DMS79 treated with DMSO at 0.1 percent for 48 hours (cell line): ENCODE data around the gene UACA.
"Not testable (repeated sequence)": the region's sequence is repeated elsewhere in the genome, so short reads cannot be mapped to it uniquely, and the experiment has no call there.

Experiments used
- DNase-seq: peaks from one replicate; lab custom pipeline; 2025; lab: John Stamatoyannopoulos, UW

Gene UACA

DNA sequence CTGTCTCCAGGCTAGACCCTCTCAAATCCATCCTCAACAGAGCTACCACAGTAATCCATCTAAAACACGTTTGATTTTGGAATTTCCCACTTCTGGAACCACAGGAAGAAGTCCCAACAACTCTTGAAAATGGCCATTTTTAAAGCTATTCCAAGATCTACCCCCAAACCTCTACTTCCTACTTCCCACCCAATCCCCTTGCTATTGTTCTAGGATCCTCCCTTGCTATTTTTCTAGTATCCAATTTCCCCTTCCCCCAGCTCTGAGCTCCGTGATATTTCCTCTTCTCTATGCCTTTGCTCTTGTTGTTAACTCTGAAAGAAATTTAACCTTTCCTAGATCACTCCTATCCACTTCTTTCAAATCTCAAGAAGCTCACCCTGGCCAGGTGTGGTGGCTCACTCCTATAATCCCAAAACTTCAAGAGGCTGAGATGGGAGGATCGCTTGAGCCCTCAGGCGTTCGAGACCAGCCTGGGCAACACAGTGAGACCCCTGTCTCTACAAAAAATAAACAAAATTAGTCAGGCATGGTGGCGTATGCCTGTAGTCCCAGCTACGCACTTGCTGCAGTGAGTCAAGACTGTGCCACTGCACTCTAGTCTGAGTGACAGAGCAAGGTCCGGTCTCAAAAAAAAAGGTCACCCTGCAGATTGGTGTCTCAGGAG is 13.0 kb downstream of the UACA start:
- DNase-seq: no peak

DNA sequence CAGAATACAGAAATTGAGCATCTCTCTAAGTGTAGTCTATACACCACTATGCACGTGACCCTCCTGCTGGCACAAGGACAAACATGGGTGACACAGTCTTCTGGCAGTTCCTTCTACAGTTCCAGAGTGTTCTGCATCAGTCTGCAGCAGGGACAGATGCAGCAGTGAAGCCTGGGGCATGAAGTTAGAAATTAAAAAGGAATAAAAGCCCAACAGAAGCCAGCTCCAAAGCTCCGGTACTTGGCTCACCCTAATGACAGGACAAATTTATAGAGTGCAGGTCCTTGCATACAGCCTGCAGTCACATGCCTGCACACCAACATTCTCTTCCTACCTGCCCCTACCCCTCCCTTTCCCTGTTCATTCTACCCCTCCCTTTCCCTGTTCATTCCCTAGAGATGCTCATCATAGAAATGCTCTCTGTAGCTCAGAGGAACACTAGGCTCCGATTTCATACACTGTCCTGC is 15.0 kb downstream of the UACA start:
- no peak for DNase-seq

DNA sequence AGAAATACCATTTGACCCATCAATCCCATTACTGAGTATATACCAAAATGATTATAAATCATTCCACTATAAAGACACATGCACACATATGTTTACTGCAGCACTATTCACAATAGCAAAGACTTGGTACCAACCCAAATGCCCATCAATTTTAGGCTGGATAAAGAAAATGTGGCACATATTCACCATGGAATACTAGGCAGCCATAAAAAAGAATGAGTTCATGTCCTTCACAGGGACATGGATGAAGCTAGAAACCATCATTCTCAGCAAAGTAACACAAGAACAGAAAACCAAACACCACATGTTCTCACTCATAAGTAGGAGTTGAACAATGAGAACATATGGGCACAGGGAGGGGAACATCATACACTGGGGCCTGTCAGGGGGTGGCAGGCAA is 16.8 kb downstream of the UACA start:
- DNase-seq: not testable (repeated sequence)

DNA sequence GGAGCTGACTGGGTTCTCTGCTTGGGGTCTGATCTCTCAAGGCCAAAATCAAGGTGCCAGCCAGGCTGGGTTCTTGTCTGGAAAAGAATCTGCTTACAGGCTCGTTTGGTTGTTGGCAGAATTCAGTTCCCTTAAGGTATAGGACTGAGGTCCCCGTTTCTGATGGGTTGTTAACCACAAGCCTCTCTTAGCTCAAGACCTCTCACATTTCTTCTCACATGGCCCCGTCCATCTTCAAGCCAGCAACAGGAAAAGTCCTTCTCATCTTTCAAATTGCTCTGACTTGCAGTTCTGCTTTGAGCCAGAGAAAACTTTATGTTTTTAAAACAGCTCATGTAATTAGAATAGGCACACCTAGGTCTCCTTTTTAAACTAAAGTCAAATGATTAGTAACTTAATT is 20.4 kb downstream of the UACA start:
- no peak for DNase-seq

DNA sequence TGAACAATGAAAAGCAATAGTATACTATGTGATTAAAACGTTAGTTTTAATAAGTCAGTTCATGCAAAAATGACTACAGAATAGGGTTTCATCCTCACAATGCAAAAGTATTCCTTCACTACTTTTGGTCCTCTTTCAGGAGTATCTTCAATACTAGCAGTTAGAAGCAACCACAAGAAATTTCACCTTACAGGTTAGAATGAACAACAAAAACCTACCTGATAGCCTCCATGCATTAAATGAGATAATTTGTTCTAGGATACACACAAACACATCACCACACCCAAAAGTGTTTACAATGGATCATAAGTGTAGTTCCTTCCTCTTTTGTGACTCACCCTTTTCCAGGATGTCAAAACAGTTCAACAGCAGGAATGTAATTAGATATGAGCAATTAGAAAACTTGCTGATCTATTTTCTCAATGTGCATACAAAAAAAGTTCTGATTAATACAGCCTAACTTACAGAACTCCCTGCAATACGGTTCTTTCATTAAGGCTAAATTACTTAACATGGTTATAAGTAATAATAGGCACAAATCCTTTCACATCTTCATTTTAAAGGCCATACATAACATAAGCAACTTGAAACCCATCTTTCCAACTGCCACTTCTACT is 21.6 kb downstream of the UACA start:
- no peak for DNase-seq

DNA sequence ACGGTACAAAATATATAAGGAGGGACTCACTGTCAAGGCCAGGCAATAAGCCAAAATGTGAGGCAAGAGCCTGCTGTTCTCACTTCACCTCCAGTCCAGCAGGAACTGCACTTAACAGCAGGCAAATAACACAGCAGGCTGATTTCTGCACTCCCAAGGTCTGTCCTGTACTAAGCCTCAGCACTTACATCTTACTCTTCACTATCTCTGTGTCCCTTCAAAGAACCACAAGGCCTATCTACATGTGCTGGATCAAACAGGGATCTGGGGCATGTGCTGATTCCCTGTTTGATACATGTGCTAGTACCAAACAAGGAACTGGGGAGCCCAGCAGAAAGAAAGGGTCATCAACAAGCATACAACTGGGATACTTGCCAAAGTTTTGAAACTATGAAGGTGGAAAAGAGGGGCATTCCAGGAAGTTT is 22.2 kb downstream of the UACA start:
- no peak for DNase-seq

DNA sequence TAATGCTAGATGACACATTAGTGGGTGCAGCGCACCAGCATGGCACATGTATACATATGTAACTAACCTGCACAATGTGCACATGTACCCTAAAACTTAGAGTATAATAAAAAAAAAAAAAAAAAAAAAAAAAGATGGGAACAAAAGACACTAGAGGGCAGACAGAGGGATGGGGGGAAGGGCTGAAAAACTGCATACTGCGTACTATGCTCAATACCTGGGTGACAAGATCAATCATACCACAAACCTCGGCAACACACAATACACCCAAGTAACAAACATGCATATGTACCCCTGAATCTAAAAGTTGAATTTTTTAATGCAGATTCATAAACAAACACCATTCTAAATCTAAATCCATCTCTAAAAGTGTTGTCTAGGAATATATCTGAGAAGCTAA is 28.3 kb downstream of the UACA start:
- DNase-seq: not testable (repeated sequence)

DNA sequence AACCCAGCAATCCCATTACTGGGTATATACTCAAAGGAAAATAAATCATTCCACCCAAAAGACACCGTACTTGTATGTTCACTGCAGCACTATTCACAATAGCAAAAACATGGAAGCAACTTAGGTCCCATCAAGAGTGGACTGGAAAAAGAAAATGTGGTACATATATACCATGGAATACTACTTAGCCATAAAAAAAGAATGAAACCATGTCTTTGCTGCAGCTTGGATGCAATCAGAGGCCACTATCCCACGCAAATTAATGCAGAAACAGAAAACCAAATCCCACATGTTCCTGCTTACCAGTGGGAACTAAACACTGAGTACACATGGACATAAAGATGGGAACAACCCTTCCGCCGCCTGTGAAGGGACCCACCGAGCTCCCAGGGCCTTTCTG is 34.2 kb downstream of the UACA start:
- DNase-seq: no peak

DNA sequence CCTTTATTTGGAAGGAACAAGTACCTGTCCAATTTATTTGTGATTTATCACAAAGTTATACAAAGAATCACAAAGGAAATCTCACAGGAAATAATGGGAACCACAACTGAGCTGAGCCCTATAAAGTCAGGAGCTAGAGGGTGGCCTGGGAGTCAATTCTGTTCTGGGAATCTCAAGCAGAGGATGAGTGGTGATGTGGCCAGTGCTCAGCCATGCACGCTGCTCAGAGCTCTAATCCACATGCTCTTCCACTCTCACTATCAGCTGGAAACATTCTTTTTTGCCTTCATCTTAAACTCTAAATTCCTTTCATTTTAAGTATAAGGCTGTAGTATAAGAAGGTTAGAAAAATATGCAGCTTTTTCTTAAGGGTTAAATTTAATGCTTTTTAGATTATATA is 36.6 kb downstream of the UACA start:
- DNase-seq: no peak

DNA sequence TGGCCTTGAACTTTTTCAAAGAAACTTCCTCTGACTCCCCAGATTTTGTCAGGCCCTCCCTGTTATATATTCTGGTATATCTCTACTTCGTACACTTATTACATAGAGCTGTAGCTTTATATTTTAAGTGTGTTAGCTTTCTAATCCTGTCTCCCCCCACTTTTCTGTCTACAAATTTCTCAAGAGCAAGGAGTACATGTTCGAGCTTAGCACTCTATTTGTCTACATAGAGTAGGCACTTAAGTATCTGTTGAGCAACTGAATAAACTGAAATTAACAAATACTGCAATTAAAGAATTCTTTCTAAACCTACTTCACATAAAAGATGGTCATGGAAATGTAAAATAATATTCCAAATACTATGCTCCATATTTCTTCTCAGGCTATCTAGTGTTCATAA is 39.4 kb downstream of the UACA start:
- no peak for DNase-seq

DNA sequence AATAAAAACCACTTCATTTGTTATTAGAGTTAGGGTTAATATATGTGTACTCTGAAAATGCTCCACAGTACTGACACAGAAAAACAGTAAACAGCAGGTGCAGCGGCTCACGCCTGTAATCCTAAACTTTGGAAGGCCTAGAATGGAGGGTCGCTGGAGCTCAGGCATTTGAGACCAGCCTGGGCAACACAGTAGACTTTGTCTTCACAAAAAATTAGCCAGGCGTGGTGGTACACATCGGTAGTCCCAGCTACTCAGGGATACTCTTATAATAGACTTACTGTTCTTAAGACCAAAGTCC is 40.3 kb downstream of the UACA start:
- no peak for DNase-seq

DNA sequence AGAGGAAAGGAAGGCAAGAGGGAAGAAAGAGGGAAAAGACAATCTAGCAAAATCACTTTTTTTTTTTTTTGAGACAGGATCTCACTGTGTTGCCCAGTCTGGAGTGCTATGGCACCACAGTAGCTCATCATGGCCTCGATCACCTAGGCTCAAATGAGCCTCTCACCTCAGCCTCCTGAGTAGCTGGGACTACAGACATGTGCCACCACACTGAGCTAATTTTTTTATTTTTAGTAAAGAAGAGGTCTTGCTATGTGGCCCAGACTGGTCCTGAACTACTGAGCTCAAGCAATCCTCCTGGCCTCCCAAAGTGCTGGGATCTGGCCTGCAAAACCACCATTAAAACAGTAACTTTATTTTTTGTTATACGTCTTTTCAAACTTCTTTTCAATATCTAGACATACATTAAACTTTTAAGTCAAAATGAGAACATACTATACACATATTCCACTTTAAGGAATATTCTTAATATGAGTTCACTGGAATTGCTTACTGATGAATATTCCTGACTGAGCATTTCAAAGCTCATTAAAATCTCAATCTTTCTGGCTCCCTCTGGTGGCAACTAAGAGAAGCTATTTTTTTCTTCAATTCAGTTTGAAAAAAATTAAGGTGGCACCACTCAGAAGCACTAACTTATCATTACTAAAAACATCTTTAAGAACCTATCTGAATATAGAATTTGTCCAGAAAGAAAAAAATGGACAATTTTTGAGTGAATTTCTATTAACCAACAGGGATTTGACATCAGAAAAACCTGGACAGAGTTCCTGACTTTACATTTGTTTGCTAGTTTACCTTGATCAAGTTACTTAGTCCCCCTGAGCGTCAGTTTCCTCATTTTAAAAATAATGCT is 40.9 kb downstream of the UACA start:
- DNase-seq: peak; percentile 32

DNA sequence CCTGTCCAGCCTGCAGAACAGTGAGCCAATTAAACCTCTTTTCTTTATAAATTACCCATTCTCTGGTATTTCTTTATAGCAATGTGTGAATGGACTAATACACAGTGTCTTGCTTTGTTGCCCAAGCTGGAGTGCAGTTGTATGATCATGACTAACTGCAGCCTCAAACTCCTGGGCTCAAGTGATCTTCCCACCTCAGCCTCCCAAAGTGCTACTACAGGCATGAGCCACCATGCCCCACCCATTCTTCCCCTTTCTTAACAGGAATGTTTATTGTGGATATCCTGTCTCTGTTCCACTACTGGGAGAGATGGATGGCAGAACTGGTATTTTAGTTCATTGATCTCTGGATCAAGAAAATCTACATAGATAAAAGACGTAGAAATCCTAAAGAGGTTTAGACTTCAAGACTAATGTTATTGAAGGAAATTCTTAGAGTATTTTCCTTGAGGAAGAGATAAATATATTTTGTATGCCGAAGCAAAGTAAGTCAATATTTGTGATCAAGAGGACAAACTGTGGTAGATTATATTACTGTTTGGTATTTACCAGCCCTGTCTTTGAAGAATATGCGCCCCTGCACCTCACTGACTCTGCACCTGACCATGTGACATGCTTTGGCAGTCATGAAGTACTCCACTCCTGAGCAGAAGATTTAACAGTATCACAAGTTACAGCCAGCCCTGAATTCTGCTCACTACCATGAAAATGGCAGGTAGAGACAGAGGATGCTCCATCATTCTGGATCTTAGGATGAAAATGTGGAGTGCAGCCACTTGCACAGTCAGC is 42.9 kb downstream of the UACA start:
- DNase-seq: no peak

DNA sequence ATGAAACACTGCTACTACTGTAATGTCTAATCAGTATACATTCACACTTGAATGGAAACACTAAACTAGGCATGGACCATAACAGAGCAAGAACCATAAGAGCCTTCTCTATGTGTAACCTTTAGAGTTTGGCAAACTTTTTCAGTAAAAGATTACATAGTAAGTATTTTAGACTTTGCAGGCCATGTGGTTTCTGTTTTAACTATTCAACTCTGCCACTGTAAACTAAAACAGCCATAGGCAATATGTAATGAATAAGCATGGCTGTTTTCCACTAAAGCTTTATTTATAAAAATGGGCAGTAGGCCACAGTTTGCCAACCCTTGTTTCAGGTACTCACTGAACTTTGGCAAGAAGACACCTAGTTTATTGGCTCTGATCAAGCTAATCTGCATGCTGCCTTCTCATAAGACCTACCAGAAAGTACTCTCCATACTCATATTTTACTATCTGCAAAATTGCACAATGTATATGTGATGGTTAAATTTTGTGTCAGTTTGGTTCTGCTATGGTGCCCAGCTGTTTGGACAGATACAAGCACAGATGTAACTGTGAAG is 46.0 kb downstream of the UACA start:
- DNase-seq: no peak

DNA sequence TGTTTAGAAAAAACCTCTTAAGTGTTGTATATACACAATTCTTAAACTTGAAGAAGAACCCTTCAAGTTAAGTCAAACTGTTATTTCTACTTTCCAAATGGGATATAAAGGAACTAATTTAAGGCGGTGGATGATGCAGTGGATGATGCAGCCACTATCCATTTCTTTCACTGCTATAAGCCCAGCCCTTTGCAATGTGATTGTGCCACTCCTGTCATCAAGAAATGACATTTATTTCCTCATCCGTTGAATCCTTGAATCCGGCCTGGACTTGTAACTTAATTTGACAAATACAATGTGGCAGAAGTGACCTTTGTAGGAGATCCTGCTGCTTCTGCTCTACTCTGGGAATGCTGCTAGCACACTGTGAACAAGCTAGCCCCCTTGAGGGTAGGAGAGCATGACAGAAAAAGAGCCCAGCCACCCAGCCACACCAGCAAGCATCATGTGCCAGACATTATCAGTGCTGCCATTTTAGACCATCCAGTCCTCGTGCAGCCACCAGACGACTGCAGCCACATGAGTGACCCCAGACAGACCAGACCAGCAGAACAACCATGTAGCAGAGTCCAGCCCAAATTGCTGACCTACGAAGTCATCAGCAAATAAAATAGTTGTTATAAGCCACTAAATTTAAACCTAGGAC is 47.4 kb downstream of the UACA start:
- no peak for DNase-seq

DNA sequence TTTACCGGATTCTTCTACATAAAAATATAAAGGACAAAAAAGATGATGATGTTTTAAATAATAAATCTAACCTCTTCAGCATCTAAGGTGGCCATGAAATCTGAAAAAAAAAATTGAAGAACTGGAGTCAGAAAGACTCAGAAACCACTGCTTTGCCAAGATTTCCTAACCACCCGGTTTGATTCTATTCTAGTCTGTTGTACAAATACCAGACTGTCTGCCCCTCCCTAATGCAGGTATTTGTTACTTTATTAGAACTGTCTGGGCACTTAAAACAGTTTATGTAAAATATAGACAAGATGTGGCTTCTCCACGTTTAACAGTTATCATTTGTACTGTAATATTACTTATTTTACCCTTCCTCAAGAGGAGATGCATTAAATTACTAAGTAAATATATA is 48.8 kb downstream of the UACA start:
- DNase-seq: no peak

DNA sequence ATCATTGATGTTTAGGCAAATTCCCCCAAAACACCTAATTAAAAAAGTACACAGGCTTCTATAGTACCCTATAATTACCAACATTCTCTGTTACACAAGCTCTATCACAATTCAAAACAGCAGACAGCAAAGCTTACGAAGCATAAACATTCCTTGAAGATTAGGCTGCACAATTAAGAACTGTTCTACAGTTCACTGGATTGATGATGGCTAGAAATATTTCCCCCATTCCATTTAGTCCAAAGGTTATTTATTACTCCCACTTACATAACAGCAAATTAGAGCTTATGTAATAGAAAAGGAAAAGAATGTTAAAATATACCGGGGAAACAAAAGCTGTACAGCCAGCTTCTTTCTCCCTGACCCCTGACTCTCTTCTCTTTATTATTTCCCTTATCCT is 49.3 kb downstream of the UACA start:
- no peak for DNase-seq

DNA sequence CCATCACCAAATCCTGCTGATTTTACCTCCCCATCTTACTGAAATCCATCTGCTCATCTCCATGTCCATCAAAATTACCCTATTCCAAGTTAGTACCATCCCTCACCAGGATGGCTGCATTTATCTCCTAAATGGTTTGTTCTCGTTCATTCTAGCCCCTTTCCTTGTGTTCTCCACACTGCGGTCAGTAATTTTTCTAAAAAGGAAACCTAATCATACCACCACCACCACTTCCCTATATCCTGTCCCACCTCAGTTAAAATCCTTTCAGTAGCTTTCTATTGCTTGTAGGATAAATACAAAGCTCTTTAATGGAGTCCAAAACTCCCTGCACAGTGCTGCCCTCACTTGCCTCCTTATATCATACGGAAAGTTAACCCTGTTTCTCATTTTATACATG is 51.1 kb downstream of the UACA start:
- no peak for DNase-seq

DNA sequence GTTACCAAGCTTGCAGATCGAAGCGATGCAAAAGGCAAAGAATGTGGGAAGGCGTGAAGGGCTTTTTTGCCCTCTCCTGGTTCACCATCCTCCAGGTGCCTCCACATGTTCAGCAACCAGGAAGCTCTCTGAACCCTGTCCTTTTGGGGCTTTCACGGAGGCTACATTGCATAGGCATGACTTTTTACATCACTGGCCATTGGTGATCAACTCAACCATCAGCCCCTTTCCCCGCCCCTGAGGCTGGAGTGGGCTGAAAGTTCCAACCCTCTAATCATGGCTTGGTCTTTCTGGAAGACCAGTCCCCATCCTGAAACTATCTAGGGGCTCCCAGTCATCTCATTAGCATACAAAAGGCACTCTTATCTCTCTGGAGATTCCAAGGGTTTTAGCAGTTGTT is 52.6 kb downstream of the UACA start:
- no peak for DNase-seq

DNA sequence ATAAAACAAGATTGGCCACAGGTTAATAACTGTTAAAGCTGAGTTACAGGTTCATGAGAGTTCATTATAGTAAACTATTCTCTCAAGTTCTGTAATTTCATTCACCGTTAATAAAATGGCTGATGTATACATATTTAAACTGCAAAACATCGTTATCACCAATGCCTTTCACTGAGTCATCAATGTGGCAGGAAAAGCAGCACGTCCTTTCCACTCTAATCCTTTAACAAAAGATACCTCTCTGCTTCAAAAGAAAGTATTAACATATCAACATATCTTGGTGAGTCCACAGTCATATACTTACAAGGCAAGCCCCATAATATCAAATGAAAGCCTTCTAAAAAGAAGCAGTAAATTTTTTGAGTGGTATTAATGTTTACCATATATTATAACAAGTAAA is 54.5 kb downstream of the UACA start:
- no peak for DNase-seq

DNA sequence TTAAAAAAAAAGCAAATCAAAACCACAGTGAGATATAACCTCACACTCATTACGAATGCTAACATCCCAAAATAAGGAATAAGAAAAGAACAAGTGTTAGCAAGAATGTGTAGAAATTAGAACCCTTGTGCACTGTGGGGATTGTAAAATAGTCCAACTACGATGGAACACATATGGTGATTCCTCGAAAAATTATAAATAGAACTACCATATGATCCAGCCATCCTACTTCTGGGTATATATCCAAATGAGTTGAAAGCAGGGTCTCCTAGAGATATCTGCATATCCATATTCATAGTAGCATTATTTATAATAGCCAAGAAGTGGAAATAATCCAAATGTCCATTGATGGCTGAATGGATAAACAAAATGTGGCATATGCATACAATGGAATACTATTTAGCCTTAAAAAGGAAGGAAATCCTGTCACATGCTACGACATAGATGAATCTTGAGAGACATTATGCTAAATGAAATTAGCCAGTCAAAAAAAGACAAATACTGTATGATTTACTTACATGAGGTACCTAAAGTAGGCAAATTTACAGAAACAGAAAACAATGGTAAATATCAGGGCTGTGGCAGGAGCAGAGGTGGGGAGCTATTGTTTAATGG is 55.6 kb downstream of the UACA start:
- no peak for DNase-seq
